Right lobe of liver (tissue), 4 donors: ENCODE results near the gene CBX2.

ENCODE experiments used
- CTCF ChIP-seq, 4 donors: fragments of 200-600 bp in 3 of 4; fragments of 450-650 bp in 1 of 4; IDR thresholded peaks; one replicate each; pipeline versions ENCODE4 v1.5.1 to v1.8.0; 2016 to 2022; ENCODE audit warnings: antibody characterized with exemption in 4 of 4, mild to moderate bottlenecking in 2 of 4
- POLR2A ChIP-seq: fragments of 450-650 bp; IDR thresholded peaks from one replicate; pipeline ENCODE4 v1.6.1; 2017; ENCODE audit warnings: antibody characterized with exemption, mild to moderate bottlenecking
- donor health status: DM: no; HTN: no; CAD: no.
- donor health status: DM: no; HTN: no; CAD: no.
- donor health status: DM: no; HTN: yes; CAD: no.

GRCh38 chr17:79743614-79744013 is 34.3 kb upstream of the CBX2 start:
- no peak for TF ChIP-seq CTCF (IDR thresholded peaks at IDR 0.05)
- TF ChIP-seq POLR2A: no peak
